Keratinocyte (primary cell): Measurements from ENCODE around the gene BLACAT1. TPM values are rescaled to one million over a fixed set of nuclear protein-coding genes. Genes with fewer than 3 reads are reported as not detected.

Experiments
- DNase-seq: peaks from one replicate; pipeline ENCODE4 v3.0.0-alpha.2; 2011; ENCODE audit warnings: low read depth, missing footprints, low spot score
- FAIRE-seq: peaks from 2 replicates; lab custom pipeline; 2011; peaks lifted over from hg19 to GRCh38; lab: Jason Lieb, UNC
- H2AFZ ChIP-seq: 2 replicates; pipeline ENCODE4 v1.6.0; 2012; ENCODE audit warnings: low read length, control low read depth, inconsistent platforms; ENCODE audit not compliant: control insufficient read depth
- H3K27ac ChIP-seq: 2 replicates; pipeline ENCODE4 v1.5.1; 2011; ENCODE audit warnings: low read length; ENCODE audit not compliant: control insufficient read depth, insufficient read depth
- H3K27me3 ChIP-seq: 3 replicates; pipeline ENCODE4 v1.6.0; 2011; ENCODE audit warnings: low read length; ENCODE audit not compliant: control insufficient read depth, insufficient read depth; ENCODE audit errors: extremely low read depth
- H3K36me3 ChIP-seq, 2 experiments: 2 replicates in 1 of 2; 3 replicates in 1 of 2; pipeline ENCODE4 v1.5.1; 2011; ENCODE audit warnings: low read length in 2 of 2, mild to moderate bottlenecking in 1 of 2; ENCODE audit not compliant: control insufficient read depth in 2 of 2, insufficient read depth in 2 of 2; ENCODE audit errors: extremely low read depth in 1 of 2
- H3K4me1 ChIP-seq: 3 replicates; pipeline ENCODE4 v1.5.1; 2011; ENCODE audit warnings: low read length; ENCODE audit not compliant: control insufficient read depth, insufficient read depth; ENCODE audit errors: extremely low read depth
- H3K4me2 ChIP-seq: 3 replicates; pipeline ENCODE4 v1.6.0; 2011; ENCODE audit warnings: low read depth, low read length; ENCODE audit not compliant: control insufficient read depth, insufficient read depth; ENCODE audit errors: extremely low read depth
- H3K4me3 ChIP-seq, 3 experiments: fragments of 200-600 bp in 1 of 3; sonication (generic) in 1 of 3; 2 replicates in 2 of 3; 3 replicates in 1 of 3; pipeline ENCODE4 v1.5.1; 2011 to 2016; ENCODE audit warnings: low read length in 3 of 3, mild to moderate bottlenecking in 3 of 3, control low read depth in 2 of 3, inconsistent platforms in 1 of 3, low read depth in 1 of 3, mixed read lengths in 1 of 3, mixed run types in 1 of 3, moderate library complexity in 1 of 3; ENCODE audit not compliant: control insufficient read depth in 2 of 3, insufficient read depth in 2 of 3; ENCODE audit errors: extremely low read depth in 1 of 3
- H3K79me2 ChIP-seq: 2 replicates; pipeline ENCODE4 v1.6.0; 2012; ENCODE audit warnings: low read length; ENCODE audit not compliant: control insufficient read depth, insufficient read depth
- H3K9ac ChIP-seq: 3 replicates; pipeline ENCODE4 v1.6.0; 2011; ENCODE audit warnings: low read length; ENCODE audit not compliant: control insufficient read depth, insufficient read depth; ENCODE audit errors: extremely low read depth
- H3K9me1 ChIP-seq: 3 replicates; pipeline ENCODE4 v1.6.0; 2011; ENCODE audit warnings: low read length; ENCODE audit not compliant: control insufficient read depth, insufficient read depth; ENCODE audit errors: extremely low read depth
- H3K9me3 ChIP-seq: 2 replicates; pipeline ENCODE4 v1.5.1; 2012; ENCODE audit warnings: low read depth, low read length; ENCODE audit not compliant: control insufficient read depth
- H4K20me1 ChIP-seq: 3 replicates; pipeline ENCODE4 v1.6.0; 2011; ENCODE audit warnings: low read length; ENCODE audit not compliant: control insufficient read depth, insufficient read depth; ENCODE audit errors: extremely low read depth
- EZH2 ChIP-seq: IDR thresholded peaks from one replicate; pipeline ENCODE4 v1.6.1; 2012; ENCODE audit warnings: inconsistent platforms, mild to moderate bottlenecking, low read length, moderate library complexity
- dilution Hi-C: fragments of 300-500 bp; cut with MboI; formaldehyde crosslinking; loops from one replicate; pipeline ENCODE4 v1.7.0; 2020; ENCODE audit warnings: low sequenced_read_pairs; ENCODE audit not compliant: extremely low pct_ligation_motif_present
- polyA plus RNA-seq, 5 experiments: library from polyadenylated mRNA; depleted of rRNA in 3 of 5; stranded (reverse) in 3 of 5; stranded (forward) in 1 of 5; unstranded in 1 of 5; fragments of >200 nt; gene quantifications; 1 replicate in 1 of 5; 2 replicates in 3 of 5; 3 replicates in 1 of 5; pipeline versions ENCODE4 v1.2.1 to v1.2.3, GENCODE V29; 2011 to 2012; ENCODE audit warnings: missing spikeins in 2 of 5, low read depth in 1 of 5, low replicate concordance in 1 of 5
- TF ChIP-seq, protein P1 (sequence below), 3 experiments: IDR thresholded peaks in 1 of 3; conservative IDR thresholded peaks in 1 of 3; optimal IDR thresholded peaks in 1 of 3; 2 replicates in 2 of 3; 3 replicates in 1 of 3; pipeline versions ENCODE3 to v1.5.1; 2011; ENCODE audit warnings: low read length in 3 of 3, mild to moderate bottlenecking in 3 of 3, moderate library complexity in 2 of 3, control low read depth in 1 of 3, inconsistent platforms in 1 of 3; ENCODE audit not compliant: insufficient read depth in 2 of 3; ENCODE audit errors: extremely low read depth in 1 of 3

BLACAT1 gene
- polyA plus RNA-seq, 1 donor (not counting 4 experiments of a cell fraction or from before 2014, with no cell fraction given), result 4.0 TPM

GRCh38 chr1:205429762-205430695 lies 25.8 kb downstream of the BLACAT1 start:
- no peak for TF ChIP-seq EZH2
- TF ChIP-seq, protein P1, sequence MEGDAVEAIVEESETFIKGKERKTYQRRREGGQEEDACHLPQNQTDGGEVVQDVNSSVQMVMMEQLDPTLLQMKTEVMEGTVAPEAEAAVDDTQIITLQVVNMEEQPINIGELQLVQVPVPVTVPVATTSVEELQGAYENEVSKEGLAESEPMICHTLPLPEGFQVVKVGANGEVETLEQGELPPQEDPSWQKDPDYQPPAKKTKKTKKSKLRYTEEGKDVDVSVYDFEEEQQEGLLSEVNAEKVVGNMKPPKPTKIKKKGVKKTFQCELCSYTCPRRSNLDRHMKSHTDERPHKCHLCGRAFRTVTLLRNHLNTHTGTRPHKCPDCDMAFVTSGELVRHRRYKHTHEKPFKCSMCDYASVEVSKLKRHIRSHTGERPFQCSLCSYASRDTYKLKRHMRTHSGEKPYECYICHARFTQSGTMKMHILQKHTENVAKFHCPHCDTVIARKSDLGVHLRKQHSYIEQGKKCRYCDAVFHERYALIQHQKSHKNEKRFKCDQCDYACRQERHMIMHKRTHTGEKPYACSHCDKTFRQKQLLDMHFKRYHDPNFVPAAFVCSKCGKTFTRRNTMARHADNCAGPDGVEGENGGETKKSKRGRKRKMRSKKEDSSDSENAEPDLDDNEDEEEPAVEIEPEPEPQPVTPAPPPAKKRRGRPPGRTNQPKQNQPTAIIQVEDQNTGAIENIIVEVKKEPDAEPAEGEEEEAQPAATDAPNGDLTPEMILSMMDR (optimal IDR thresholded peaks at IDR 0.05 in 1 of 3, IDR thresholded peaks at IDR 0.05 in 1 of 3, conservative IDR thresholded peaks at IDR 0.05 in 1 of 3; ENCODE audit: extremely low read depth in 1 of 3, insufficient read depth in 2 of 3, low read length in 3 of 3), result no peak
- Histone ChIP-seq H4K20me1 (no peaks in the 10 kb centered on the region), H3K27me3 (peaks cover 29% of the 10 kb centered on the region), H3K4me2 (peak overlapping the region; percentile 80), H3K4me1 (peaks cover 4% of the 10 kb centered on the region), H3K36me3 (no peaks in the 10 kb centered on the region), H3K9me3 (no peaks in the 10 kb centered on the region), H2AFZ (peak overlapping the region; percentile 88), H3K4me3 (peak overlapping the region; percentile 21 to 63 (median 62)), H3K27ac (no peak overlapping the region), H3K9me1 (no peaks in the 10 kb centered on the region), H3K9ac (no peak overlapping the region), H3K79me2 (no peaks in the 10 kb centered on the region)
- no peak for FAIRE-seq
- no peak for DNase-seq
- dilution Hi-C loops, result no loop called here

DNA sequence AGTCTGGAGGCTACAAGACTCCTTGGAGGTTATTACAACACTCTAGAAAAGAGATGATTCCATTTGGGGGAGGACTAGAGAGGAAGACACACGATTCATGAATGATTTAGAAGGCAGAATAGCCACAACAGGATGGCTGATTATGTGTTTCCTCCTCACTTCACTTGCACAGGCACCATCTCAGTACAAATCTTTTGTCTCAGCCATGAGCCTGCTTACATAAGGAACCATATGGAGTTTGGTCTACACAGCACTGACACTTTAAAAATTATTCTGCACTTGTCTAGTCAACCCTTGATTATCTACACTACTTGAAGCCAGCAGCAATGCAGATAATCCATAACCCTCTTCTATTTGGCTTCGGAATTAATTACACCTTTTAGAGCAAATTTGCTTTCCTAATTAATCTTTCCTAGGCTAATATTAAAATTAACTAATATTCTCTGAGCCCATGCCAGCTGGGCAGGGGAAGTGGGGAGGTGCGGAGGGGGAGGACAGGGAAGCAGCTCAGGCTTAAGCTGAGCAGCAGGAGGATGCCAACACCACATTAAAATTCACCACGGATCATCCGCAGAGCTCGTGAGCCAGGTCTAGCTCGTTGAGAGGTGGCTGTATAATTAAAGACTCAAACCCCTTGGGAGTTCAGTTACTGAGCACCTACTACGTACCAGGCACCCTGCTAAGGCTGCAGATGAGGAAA lies 30.8 kb downstream of the BLACAT1 start:
- Histone ChIP-seq H3K9me1 (no peaks in the 10 kb centered on the region), H3K4me2 (no peak overlapping the region), H4K20me1 (no peaks in the 10 kb centered on the region), H3K27me3 (peaks cover 50% of the 10 kb centered on the region), H2AFZ (no peak overlapping the region), H3K79me2 (no peaks in the 10 kb centered on the region), H3K9me3 (no peaks in the 10 kb centered on the region), H3K4me3 (no peak overlapping the region), H3K36me3 (no peaks in the 10 kb centered on the region), H3K27ac (no peak overlapping the region), H3K4me1 (no peaks in the 10 kb centered on the region), H3K9ac (no peak overlapping the region)
- FAIRE-seq (no peak), DNase-seq (no peak)
- dilution Hi-C loops, result no loop called here
- no peak for TF ChIP-seq EZH2
- TF ChIP-seq, protein P1 (optimal IDR thresholded peaks at IDR 0.05 in 1 of 3, IDR thresholded peaks at IDR 0.05 in 1 of 3, conservative IDR thresholded peaks at IDR 0.05 in 1 of 3; ENCODE audit: extremely low read depth in 1 of 3, insufficient read depth in 2 of 3, low read length in 3 of 3), result no peak
